Loucy (cell line): Measurements from ENCODE around the gene PSMC3.

Experiments
- CTCF ChIP-seq: fragments of 200-600 bp; sonication (generic); conservative IDR thresholded peaks from 2 replicates; pipeline ENCODE4 v1.5.1; 2014; ENCODE audit warnings: mild to moderate bottlenecking, antibody characterized with exemption, low read length
- EZH2phosphoT487 ChIP-seq: fragments of 200-600 bp; IDR thresholded peaks from 2 replicates; pipeline ENCODE4 v1.6.1; 2018; ENCODE audit warnings: antibody characterized with exemption, mild to moderate bottlenecking, moderate library complexity, borderline replicate concordance

GRCh38 chr11:47409440-47410369, 16.5 kb downstream of the PSMC3 start:
- TF ChIP-seq CTCF = no peak
- no peak for TF ChIP-seq EZH2phosphoT487
